ENCODE data around the gene DOK6.

DOK6 gene

DNA sequence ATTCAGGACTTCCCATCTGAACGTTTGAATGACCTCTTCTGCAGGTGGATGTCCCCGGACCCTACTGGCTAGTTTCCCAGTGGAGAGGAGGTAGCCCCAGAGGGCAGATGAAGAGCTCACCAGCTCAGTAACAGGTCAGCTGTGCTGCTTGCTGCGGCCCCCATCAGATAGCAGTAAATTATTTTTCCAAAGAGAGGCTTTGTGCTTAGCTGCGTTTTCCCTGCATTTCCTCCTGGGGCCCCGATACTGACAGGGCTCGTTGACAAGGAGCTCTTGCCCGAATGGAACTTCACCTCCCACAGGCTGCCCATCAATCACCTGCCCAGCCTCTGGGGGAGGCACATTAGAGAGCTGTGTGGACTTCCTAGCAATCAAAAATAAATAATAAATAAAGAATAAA is 185.8 kb downstream of the DOK6 start:
- DNase-seq (ENCODE audit: low spot score): no peak
- TF ChIP-seq, protein P1, sequence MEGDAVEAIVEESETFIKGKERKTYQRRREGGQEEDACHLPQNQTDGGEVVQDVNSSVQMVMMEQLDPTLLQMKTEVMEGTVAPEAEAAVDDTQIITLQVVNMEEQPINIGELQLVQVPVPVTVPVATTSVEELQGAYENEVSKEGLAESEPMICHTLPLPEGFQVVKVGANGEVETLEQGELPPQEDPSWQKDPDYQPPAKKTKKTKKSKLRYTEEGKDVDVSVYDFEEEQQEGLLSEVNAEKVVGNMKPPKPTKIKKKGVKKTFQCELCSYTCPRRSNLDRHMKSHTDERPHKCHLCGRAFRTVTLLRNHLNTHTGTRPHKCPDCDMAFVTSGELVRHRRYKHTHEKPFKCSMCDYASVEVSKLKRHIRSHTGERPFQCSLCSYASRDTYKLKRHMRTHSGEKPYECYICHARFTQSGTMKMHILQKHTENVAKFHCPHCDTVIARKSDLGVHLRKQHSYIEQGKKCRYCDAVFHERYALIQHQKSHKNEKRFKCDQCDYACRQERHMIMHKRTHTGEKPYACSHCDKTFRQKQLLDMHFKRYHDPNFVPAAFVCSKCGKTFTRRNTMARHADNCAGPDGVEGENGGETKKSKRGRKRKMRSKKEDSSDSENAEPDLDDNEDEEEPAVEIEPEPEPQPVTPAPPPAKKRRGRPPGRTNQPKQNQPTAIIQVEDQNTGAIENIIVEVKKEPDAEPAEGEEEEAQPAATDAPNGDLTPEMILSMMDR (IDR thresholded peaks at IDR 0.05; ENCODE audit: extremely low read depth, missing control alignments): no peak

DNA sequence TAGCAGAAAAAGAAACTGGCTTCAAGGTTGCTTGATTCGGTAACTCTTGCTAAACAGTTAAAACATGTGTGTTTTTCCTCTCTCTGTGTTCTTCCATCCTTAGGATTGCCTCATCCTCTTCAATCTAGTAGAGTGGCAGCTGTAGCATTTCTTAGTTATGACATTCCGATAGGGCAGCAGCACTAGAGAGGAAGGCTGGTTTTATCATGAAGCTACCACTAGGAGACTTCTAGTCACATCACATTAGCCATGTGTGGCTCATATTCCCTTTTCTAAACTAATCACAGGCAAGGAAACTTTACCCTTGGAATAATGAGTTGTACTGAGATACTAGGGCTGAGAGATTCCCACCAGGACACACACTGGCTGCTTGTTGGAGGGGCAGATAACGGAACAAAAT is 187.6 kb downstream of the DOK6 start:
- no peak for DNase-seq (ENCODE audit: low spot score)
- TF ChIP-seq, protein P1 (IDR thresholded peaks at IDR 0.05; ENCODE audit: extremely low read depth, missing control alignments): no peak

DNA sequence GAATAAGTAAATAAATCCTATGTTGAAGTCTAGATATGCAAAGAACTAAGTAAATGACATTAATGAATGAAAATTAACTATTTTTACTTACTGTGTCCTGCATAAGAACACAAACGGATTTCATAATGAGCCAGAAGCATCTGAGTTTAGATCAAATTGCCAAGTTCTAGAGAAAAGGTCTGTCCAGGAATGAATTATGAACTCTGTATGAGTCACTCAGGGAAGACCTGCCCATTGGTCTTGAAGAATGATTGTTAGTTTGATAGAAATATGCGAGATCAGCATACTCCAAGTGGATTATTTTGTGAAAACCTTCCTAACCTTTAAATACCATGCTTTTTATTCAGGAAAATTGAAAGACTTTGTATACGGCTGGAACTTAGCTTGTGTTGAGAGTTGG is 189.5 kb downstream of the DOK6 start:
- DNase-seq (ENCODE audit: low spot score): no peak
- TF ChIP-seq, protein P1 (IDR thresholded peaks at IDR 0.05; ENCODE audit: extremely low read depth, missing control alignments): no peak

DNA sequence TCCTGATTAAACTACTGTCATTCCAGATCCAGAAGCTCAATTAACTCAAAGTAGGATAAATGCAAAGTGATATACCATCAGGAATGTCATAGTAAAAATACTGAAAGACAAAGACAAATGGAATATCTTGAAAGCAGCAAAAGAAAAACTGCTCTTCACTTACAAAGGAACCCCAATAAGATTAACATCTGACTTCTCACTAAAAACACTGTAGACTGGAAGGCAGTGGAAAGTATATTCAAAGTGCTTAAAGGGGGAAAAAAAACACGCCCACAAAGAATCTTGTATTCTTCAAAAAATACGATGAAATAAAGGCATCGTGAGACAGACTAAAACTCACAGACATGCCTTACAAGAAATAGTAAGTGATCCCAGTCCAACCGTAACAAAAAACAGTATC is 195.7 kb downstream of the DOK6 start:
- TF ChIP-seq, protein P1 (IDR thresholded peaks at IDR 0.05; ENCODE audit: extremely low read depth, missing control alignments): no peak
- DNase-seq (ENCODE audit: low spot score): no peak

DNA sequence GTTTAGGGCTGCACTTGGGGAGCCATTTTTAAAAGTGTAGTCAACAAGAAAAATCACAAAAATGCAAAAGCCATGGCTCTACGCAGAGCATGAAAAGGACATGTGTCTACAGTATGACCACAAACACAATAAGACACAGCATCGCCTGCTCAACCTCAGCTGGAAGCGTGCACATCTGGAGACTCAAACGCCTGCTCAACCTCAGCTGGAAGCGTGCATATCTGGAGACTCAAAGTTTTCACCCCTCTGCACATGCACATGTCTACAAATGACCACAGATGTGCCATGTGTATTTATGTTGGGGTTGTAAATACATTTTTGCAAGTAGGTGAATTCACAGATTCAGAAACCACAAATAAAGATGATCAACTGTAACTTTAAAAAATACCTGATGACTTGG is 196.9 kb downstream of the DOK6 start:
- no peak for DNase-seq (ENCODE audit: low spot score)
- TF ChIP-seq, protein P1 (IDR thresholded peaks at IDR 0.05; ENCODE audit: extremely low read depth, missing control alignments): no peak

DNA sequence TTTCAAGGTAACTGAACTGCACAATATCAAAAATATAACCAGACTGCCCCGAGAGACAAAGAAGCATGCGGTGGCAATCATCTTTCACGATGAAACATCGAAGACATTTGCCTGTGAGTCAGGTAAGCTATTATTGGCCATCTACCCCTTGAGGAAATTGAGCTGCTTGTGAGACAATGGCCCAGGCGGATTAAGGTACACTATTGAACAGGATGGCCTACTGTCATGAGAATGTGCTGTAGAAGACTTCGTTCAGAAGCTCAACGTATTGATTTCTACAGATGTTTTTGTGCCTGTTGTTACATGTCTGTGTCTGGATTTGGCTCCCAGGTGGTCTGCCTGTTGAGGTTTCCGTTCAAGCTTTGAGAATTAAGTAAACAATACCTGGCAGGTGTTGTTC is 198.7 kb downstream of the DOK6 start:
- TF ChIP-seq, protein P1 (IDR thresholded peaks at IDR 0.05; ENCODE audit: extremely low read depth, missing control alignments): no peak
- DNase-seq (ENCODE audit: low spot score): no peak

DNA sequence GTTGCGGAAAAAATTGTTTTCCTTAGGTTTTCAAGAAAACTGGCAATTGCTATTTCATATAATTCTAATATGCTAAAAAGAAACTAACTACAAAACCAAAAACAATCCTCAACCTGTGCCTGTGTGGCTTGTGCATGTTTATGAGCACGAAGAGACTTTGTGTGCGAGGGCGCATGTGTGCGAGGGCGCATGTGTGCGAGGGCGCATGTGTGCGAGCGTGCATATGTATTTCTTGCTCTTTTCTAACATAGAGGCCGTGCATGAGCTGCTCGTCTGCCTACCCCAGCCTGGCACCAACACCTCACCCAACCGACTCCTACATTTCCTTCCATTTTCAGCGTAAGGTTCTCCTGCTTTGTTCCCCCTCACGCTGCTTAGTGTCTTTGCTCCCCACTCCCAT is 211.6 kb downstream of the DOK6 start:
- TF ChIP-seq, protein P1 (IDR thresholded peaks at IDR 0.05; ENCODE audit: extremely low read depth, missing control alignments): no peak
- DNase-seq (ENCODE audit: low spot score): no peak
